Measurements from ENCODE around the gene CFAP221.

DNA sequence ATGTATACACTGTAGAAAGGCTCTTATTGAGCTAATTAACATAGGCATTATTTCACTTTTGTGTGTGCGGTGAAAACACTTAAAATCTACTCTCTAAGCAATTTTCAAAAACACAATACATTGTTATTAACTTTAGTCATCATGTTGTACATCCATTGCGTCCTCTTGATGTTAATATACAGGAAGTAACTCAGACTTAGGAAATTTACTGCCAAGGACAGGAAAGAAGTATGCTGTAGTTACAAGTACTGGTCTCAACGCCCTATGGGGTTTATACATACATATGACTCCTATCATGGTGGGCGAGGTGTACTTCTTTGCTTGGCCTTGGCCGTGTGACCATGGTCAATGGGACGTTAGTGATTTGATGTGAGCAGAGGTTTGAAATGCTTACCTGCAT lies 35.5 kb upstream of the CFAP221 start:
- TF ChIP-seq, protein P1, sequence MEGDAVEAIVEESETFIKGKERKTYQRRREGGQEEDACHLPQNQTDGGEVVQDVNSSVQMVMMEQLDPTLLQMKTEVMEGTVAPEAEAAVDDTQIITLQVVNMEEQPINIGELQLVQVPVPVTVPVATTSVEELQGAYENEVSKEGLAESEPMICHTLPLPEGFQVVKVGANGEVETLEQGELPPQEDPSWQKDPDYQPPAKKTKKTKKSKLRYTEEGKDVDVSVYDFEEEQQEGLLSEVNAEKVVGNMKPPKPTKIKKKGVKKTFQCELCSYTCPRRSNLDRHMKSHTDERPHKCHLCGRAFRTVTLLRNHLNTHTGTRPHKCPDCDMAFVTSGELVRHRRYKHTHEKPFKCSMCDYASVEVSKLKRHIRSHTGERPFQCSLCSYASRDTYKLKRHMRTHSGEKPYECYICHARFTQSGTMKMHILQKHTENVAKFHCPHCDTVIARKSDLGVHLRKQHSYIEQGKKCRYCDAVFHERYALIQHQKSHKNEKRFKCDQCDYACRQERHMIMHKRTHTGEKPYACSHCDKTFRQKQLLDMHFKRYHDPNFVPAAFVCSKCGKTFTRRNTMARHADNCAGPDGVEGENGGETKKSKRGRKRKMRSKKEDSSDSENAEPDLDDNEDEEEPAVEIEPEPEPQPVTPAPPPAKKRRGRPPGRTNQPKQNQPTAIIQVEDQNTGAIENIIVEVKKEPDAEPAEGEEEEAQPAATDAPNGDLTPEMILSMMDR (IDR thresholded peaks at IDR 0.05): no peak
- TF ChIP-seq EP300 (IDR thresholded peaks at IDR 0.05): no peak
- no peak for TF ChIP-seq POLR2A (IDR thresholded peaks at IDR 0.05)
- TF ChIP-seq POLR2AphosphoS5 (IDR thresholded peaks at IDR 0.05): no peak

Measured in sigmoid colon (tissue), 4 donors.